HEK293 (cell line): ENCODE results near the gene TRAFD1.

Experiments
- CTCF ChIA-PET: fragments of 350-600 bp; formaldehyde crosslinking; extraction: SDS; loops from one replicate; lab custom pipeline; 2021; ENCODE audit warnings: antibody characterized with exemption; lab: Yijun Ruan, JAX
- POLR2A ChIA-PET: fragments of 300-600 bp; formaldehyde crosslinking; extraction: SDS; loops from one replicate; lab custom pipeline; 2020; ENCODE audit warnings: antibody characterized with exemption, inconsistent platforms; lab: Yijun Ruan, JAX
- H3K27ac ChIP-seq: fragments of 200-500 bp; sonication (Bioruptor generic); 2 replicates; pipeline ENCODE4 v1.5.1; 2014; ENCODE audit warnings: low read depth, low read length, control low read depth, inconsistent platforms; ENCODE audit errors: extremely low read depth
- H3K36me3 ChIP-seq, 2 experiments: fragments of 200-500 bp in 1 of 2; sonication (Bioruptor generic) in 1 of 2; 1 replicate in 1 of 2; 2 replicates in 1 of 2; pipeline ENCODE4 v1.5.1; 2014 to 2017; ENCODE audit warnings: inconsistent platforms in 2 of 2, low read length in 2 of 2; ENCODE audit not compliant: control insufficient read depth in 2 of 2, insufficient read depth in 1 of 2
- H3K4me1 ChIP-seq: fragments of 200-500 bp; sonication (Bioruptor generic); 2 replicates; pipeline ENCODE4 v1.5.1; 2014; ENCODE audit warnings: mild to moderate bottlenecking, low read length, inconsistent platforms; ENCODE audit not compliant: control insufficient read depth, insufficient read depth
- H3K4me3 ChIP-seq: 2 replicates; pipeline ENCODE4 v1.5.1; 2011; ENCODE audit warnings: low read depth, mild to moderate bottlenecking, control low read depth, low read length, moderate library complexity
- H3K9me3 ChIP-seq: fragments of 200-500 bp; sonication (Bioruptor generic); 2 replicates; pipeline ENCODE4 v1.5.1; 2014; ENCODE audit warnings: low read depth, low read length, inconsistent platforms; ENCODE audit not compliant: control insufficient read depth, insufficient read depth
- FEZF1 ChIP-seq: fragments of 450-650 bp; formaldehyde crosslinking; IDR thresholded peaks from 2 replicates; pipeline ENCODE4 v1.5.1; 2016; ENCODE audit warnings: missing biosample characterization, missing genetic modification characterization
- GLIS1 ChIP-seq: fragments of 450-650 bp; formaldehyde crosslinking; IDR thresholded peaks from 2 replicates; pipeline ENCODE4 v1.5.1; 2016; ENCODE audit warnings: missing biosample characterization, missing genetic modification characterization
- KLF10 ChIP-seq: fragments of 450-650 bp; IDR thresholded peaks from 2 replicates; pipeline ENCODE4 v1.5.1; 2018; ENCODE audit warnings: missing biosample characterization, mild to moderate bottlenecking, missing genetic modification characterization
- PRDM10 ChIP-seq: fragments of 450-650 bp; formaldehyde crosslinking; IDR thresholded peaks from 2 replicates; pipeline ENCODE4 v1.5.1; 2016; ENCODE audit warnings: missing biosample characterization, missing genetic modification characterization
- REPIN1 ChIP-seq: fragments of 450-650 bp; formaldehyde crosslinking; IDR thresholded peaks from 2 replicates; pipeline ENCODE4 v1.5.1; 2017; ENCODE audit warnings: missing biosample characterization, missing genetic modification characterization, low read depth
- TRIM28 ChIP-seq: IDR thresholded peaks from 2 replicates; pipeline ENCODE4 v1.6.1; 2011; ENCODE audit warnings: low read length, control low read depth, borderline replicate concordance
- ZBTB17 ChIP-seq: fragments of 450-650 bp; formaldehyde crosslinking; IDR thresholded peaks from 2 replicates; pipeline ENCODE4 v1.5.1; 2016; ENCODE audit warnings: missing biosample characterization, missing genetic modification characterization
- ZBTB20 ChIP-seq: fragments of 450-650 bp; formaldehyde crosslinking; IDR thresholded peaks from 2 replicates; pipeline ENCODE4 v1.5.1; 2016; ENCODE audit warnings: missing biosample characterization, missing genetic modification characterization
- ZBTB44 ChIP-seq: fragments of 450-650 bp; IDR thresholded peaks from 2 replicates; pipeline ENCODE4 v1.5.1; 2018; ENCODE audit warnings: missing biosample characterization, mild to moderate bottlenecking, missing genetic modification characterization
- ZBTB48 ChIP-seq: fragments of 450-650 bp; formaldehyde crosslinking; IDR thresholded peaks from 2 replicates; pipeline ENCODE4 v1.5.1; 2016; ENCODE audit warnings: missing biosample characterization, missing genetic modification characterization
- ZEB2 ChIP-seq: fragments of 450-650 bp; formaldehyde crosslinking; IDR thresholded peaks from 2 replicates; pipeline ENCODE4 v1.5.1; 2016; ENCODE audit warnings: missing biosample characterization, missing genetic modification characterization
- ZNF24 ChIP-seq: fragments of 450-650 bp; formaldehyde crosslinking; IDR thresholded peaks from 2 replicates; pipeline ENCODE4 v1.5.1; 2016; ENCODE audit warnings: missing biosample characterization, missing genetic modification characterization
- ZNF366 ChIP-seq: fragments of 450-650 bp; formaldehyde crosslinking; conservative IDR thresholded peaks from 2 replicates; pipeline ENCODE4 v1.5.1; 2016; ENCODE audit warnings: missing biosample characterization, missing genetic modification characterization
- ZNF580 ChIP-seq: fragments of 450-650 bp; formaldehyde crosslinking; IDR thresholded peaks from 2 replicates; pipeline ENCODE4 v1.5.1; 2016; ENCODE audit warnings: missing biosample characterization, missing genetic modification characterization
- ZNF664 ChIP-seq: fragments of 450-650 bp; formaldehyde crosslinking; IDR thresholded peaks from 2 replicates; pipeline ENCODE4 v1.5.1; 2016; ENCODE audit warnings: missing biosample characterization, missing genetic modification characterization
- ZNF692 ChIP-seq: fragments of 450-650 bp; formaldehyde crosslinking; IDR thresholded peaks from 2 replicates; pipeline ENCODE4 v1.5.1; 2016; ENCODE audit warnings: missing biosample characterization, missing genetic modification characterization
- ZNF76 ChIP-seq: fragments of 450-650 bp; formaldehyde crosslinking; IDR thresholded peaks from 2 replicates; pipeline ENCODE4; 2016; ENCODE audit warnings: low read depth, missing biosample characterization, missing genetic modification characterization, borderline replicate concordance
- ZSCAN30 ChIP-seq: fragments of 450-650 bp; IDR thresholded peaks from 2 replicates; pipeline ENCODE4 v1.5.1; 2018; ENCODE audit warnings: missing biosample characterization, mild to moderate bottlenecking, missing genetic modification characterization, moderate library complexity
- ZXDB ChIP-seq: fragments of 450-650 bp; formaldehyde crosslinking; IDR thresholded peaks from 2 replicates; pipeline ENCODE4 v1.5.1; 2016; ENCODE audit warnings: missing biosample characterization, missing genetic modification characterization
- TF ChIP-seq, protein P1 (sequence below): fragments of 450-650 bp; formaldehyde crosslinking; IDR thresholded peaks from 2 replicates; pipeline ENCODE4 v1.5.1; 2016; ENCODE audit warnings: missing biosample characterization, missing genetic modification characterization
- TF ChIP-seq, protein P2 (sequence below): fragments of 450-650 bp; formaldehyde crosslinking; IDR thresholded peaks from 2 replicates; pipeline ENCODE4 v1.5.1; 2017; ENCODE audit warnings: missing biosample characterization, missing genetic modification characterization
- TF ChIP-seq, protein P3 (sequence below): fragments of 450-650 bp; formaldehyde crosslinking; IDR thresholded peaks from 2 replicates; pipeline ENCODE4 v1.5.1; 2016; ENCODE audit warnings: missing biosample characterization, missing genetic modification characterization

Gene TRAFD1

DNA sequence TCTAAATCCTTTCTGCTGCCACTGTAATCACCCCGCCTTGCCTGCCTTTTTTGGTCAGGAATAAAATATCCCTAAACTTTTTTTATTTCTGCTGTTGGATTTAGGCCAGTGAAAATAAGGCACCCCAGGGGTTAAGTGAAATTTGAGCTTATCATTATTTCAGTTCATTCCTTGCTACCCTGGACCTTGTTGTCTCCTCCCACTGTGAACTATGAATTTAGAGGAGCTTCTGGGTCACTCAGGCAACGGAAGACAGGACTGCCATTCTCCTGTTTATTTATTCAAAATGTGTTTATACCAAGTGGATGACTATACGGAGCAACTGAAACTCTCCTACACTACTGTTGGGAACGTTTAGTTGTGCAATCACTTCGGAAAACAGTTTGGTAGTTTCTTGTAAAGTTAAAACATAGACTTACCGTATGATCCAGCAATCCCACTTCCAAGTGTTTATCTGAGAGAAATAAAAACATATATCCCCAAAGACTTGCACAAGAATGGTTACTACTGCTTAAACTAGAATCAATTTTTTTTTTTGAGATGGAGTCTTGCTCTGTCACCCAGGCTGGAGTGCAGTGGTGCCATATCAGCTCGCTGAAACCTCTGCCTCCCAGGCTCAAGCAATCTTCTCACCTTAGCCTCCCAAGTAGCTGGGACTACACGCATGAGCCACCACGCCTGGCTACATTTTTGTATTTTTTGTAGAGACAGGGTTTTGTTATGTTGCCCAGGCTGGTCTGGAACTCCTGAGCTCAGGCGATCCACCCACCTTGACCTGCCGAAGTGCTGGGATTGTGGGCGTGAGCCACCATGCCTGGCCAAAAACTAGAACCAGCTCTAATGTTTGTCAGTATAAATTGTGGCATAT is 2.3 kb upstream of the TRAFD1 start:
- Histone ChIP-seq H3K36me3 (peaks cover 0 to 5% of the 10 kb centered on the region in 2 experiments; a peak in 1 of 3 replicates), H3K27ac (peak overlapping the region; percentile 4; the same call in 1 of the 2 replicates), H3K4me1 (peaks cover 18% of the 10 kb centered on the region), H3K4me3 (no peak overlapping the region), H3K9me3 (no peaks in the 10 kb centered on the region)
- POLR2A ChIA-PET, result interaction anchor here (0.8 to 1.3 kb wide), 5 partner anchors 9 to 21 kb away, joined by 3 to 5 read pairs (median 3); no protein-coding TSS in a partner anchor
- CTCF ChIA-PET, result interaction anchor here (1.4 to 1.8 kb wide), 2 partner anchors 11 to 14 kb away, joined by 3 to 7 read pairs; partner anchors contain the start of gene NAA25
- peak; percentile 65; the same call in 1 of the 2 replicates for TF ChIP-seq ZNF24 (tag by site-specific recombination)
- TF ChIP-seq, protein P1, sequence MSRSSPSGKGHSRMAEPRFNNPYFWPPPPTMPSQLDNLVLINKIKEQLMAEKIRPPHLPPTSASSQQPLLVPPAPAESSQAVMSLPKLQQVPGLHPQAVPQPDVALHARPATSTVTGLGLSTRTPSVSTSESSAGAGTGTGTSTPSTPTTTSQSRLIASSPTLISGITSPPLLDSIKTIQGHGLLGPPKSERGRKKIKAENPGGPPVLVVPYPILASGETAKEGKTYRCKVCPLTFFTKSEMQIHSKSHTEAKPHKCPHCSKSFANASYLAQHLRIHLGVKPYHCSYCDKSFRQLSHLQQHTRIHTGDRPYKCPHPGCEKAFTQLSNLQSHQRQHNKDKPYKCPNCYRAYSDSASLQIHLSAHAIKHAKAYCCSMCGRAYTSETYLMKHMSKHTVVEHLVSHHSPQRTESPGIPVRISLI (tag by site-specific recombination), result peak; percentile 73
- TF ChIP-seq, protein P2, sequence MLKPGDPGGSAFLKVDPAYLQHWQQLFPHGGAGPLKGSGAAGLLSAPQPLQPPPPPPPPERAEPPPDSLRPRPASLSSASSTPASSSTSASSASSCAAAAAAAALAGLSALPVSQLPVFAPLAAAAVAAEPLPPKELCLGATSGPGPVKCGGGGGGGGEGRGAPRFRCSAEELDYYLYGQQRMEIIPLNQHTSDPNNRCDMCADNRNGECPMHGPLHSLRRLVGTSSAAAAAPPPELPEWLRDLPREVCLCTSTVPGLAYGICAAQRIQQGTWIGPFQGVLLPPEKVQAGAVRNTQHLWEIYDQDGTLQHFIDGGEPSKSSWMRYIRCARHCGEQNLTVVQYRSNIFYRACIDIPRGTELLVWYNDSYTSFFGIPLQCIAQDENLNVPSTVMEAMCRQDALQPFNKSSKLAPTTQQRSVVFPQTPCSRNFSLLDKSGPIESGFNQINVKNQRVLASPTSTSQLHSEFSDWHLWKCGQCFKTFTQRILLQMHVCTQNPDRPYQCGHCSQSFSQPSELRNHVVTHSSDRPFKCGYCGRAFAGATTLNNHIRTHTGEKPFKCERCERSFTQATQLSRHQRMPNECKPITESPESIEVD, result peak; percentile 85
- TF ChIP-seq ZBTB44 (tag by site-specific recombination), result peak; percentile 47; the same call in 1 of the 2 replicates
- 0 out of 2 replicates have a peak, but pooled peaks have one; percentile 58 for TF ChIP-seq ZEB2 (tag by site-specific recombination)
- 0 out of 2 replicates have a peak, but pooled peaks have one; percentile 29 for TF ChIP-seq ZBTB48 (tag by site-specific recombination)
- TF ChIP-seq TRIM28, result peak; percentile 94
- peak; percentile 67 for TF ChIP-seq PRDM10 (tag by site-specific recombination)
- TF ChIP-seq ZSCAN30 (tag by site-specific recombination), result 0 out of 2 replicates have a peak, but pooled peaks have one; percentile 61
- TF ChIP-seq ZBTB17 (tag by site-specific recombination), result peak; percentile 64
- TF ChIP-seq, protein P3, sequence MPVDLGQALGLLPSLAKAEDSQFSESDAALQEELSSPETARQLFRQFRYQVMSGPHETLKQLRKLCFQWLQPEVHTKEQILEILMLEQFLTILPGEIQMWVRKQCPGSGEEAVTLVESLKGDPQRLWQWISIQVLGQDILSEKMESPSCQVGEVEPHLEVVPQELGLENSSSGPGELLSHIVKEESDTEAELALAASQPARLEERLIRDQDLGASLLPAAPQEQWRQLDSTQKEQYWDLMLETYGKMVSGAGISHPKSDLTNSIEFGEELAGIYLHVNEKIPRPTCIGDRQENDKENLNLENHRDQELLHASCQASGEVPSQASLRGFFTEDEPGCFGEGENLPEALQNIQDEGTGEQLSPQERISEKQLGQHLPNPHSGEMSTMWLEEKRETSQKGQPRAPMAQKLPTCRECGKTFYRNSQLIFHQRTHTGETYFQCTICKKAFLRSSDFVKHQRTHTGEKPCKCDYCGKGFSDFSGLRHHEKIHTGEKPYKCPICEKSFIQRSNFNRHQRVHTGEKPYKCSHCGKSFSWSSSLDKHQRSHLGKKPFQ (tag by site-specific recombination), result peak; percentile 88
- peak; percentile 78; the same call in 1 of the 2 replicates for TF ChIP-seq ZNF580
- peak; percentile 78; the same call in 1 of the 2 replicates for TF ChIP-seq ZNF692
- no peak for TF ChIP-seq ZNF76 (tag by site-specific recombination)
- TF ChIP-seq ZNF366 (tag by site-specific recombination), result peak; percentile 79
- TF ChIP-seq REPIN1 (tag by site-specific recombination), result no peak
- TF ChIP-seq ZXDB, result peak; percentile 64
- TF ChIP-seq KLF10 (tag by site-specific recombination), result peak; percentile 60
- 0 out of 2 replicates have a peak, but pooled peaks have one; percentile 14 for TF ChIP-seq ZBTB20 (tag by site-specific recombination)
- peak; percentile 94 for TF ChIP-seq ZNF664 (tag by site-specific recombination)
- TF ChIP-seq FEZF1 (tag by site-specific recombination), result peak; percentile 68
- TF ChIP-seq GLIS1 (tag by site-specific recombination), result peak; percentile 23
